ENCODE measurements around the gene EHF. TPM values are rescaled to one million over a fixed set of nuclear protein-coding genes. Genes with fewer than 3 reads are reported as not detected.

Gene EHF
- total and polyA plus RNA-seq, 9 of the 15 experiments (the other 6 are each of a cell fraction or from before 2014, with no cell fraction given): 0.04 to 0.54 (median 0.37) TPM

DNA sequence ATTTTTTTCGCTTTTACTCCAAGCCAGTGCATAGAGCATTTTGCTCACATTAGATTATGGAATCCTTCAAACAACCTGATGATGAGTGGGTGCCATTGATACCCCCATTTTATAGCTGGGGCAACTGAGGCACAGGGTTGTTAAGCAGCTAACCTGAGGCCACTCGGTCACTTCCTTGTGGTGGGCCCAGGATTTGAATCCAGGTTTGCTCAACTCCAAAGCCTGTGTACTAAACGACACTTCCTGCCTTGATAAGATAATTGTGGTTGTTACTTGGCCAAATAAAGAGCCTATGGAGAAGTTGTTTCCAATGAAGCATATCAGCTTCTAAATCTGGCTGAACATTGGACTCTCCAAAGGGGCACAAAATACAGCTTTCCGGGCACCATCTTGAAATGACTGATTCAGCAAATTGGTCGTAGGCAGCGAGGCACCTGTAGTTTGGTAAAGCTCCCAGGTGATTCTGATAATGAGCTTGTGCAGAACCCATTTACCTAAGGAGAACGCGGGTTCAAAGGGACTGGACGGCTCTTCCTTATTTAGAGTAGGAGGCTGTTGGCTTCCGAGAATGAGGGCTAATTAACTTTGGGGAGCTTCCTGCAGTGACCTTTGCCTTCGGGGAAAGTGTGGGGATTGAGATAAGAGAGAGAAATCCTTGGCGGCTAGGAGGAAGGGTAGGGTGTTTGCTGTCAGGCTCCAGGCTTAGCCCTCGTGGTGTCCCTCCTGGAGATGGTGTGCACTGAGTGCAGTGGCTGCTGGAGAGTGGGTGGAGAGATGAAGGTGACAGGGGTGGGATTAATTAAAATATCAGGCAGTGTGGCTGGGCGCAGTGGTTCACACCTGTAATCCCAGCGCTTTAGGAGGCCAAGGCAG lies 17.5 kb upstream of the EHF start (continued):
- TF ChIP-seq ZNF592 (IDR thresholded peaks at IDR 0.05) (peak; percentile 68; the same call in 1 of the 2 replicates), VEZF1 (CRISPR knock-in tag; IDR thresholded peaks at IDR 0.05) (peak; percentile 57), DNMT1 (IDR thresholded peaks at IDR 0.05) (no peak), JUND (IDR thresholded peaks at IDR 0.05; ENCODE audit: borderline replicate concordance, low read depth, low read length) (peak; percentile 78), JUND (tag; IDR thresholded peaks at IDR 0.05; ENCODE audit: borderline replicate concordance, low read depth, low read length) (no peak; the same call in 2 of the 3 replicates), LEF1 (IDR thresholded peaks at IDR 0.05) (peak; percentile 93), POLR2A (conservative IDR thresholded peaks at IDR 0.05) (no peak)
- TF ChIP-seq, protein P1, sequence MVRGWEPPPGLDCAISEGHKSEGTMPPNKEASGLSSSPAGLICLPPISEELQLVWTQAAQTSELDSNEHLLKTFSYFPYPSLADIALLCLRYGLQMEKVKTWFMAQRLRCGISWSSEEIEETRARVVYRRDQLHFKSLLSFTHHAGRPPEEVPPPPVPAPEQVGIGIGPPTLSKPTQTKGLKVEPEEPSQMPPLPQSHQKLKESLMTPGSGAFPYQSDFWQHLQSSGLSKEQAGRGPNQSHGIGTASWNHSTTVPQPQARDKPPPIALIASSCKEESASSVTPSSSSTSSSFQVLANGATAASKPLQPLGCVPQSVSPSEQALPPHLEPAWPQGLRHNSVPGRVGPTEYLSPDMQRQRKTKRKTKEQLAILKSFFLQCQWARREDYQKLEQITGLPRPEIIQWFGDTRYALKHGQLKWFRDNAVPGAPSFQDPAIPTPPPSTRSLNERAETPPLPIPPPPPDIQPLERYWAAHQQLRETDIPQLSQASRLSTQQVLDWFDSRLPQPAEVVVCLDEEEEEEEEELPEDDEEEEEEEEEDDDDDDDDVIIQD (CRISPR knock-in tag; IDR thresholded peaks at IDR 0.05): no peak
- TF ChIP-seq, protein P2, sequence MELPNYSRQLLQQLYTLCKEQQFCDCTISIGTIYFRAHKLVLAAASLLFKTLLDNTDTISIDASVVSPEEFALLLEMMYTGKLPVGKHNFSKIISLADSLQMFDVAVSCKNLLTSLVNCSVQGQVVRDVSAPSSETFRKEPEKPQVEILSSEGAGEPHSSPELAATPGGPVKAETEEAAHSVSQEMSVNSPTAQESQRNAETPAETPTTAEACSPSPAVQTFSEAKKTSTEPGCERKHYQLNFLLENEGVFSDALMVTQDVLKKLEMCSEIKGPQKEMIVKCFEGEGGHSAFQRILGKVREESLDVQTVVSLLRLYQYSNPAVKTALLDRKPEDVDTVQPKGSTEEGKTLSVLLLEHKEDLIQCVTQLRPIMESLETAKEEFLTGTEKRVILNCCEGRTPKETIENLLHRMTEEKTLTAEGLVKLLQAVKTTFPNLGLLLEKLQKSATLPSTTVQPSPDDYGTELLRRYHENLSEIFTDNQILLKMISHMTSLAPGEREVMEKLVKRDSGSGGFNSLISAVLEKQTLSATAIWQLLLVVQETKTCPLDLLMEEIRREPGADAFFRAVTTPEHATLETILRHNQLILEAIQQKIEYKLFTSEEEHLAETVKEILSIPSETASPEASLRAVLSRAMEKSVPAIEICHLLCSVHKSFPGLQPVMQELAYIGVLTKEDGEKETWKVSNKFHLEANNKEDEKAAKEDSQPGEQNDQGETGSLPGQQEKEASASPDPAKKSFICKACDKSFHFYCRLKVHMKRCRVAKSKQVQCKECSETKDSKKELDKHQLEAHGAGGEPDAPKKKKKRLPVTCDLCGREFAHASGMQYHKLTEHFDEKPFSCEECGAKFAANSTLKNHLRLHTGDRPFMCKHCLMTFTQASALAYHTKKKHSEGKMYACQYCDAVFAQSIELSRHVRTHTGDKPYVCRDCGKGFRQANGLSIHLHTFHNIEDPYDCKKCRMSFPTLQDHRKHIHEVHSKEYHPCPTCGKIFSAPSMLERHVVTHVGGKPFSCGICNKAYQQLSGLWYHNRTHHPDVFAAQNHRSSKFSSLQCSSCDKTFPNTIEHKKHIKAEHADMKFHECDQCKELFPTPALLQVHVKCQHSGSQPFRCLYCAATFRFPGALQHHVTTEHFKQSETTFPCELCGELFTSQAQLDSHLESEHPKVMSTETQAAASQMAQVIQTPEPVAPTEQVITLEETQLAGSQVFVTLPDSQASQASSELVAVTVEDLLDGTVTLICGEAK (IDR thresholded peaks at IDR 0.05): peak; percentile 48; the same call in 1 of the 2 replicates
- TF ChIP-seq, protein P2 (CRISPR knock-in tag; IDR thresholded peaks at IDR 0.05): no peak

All from K562 (cell line).